ENCODE data around the gene IFNAR2. TPM values are rescaled to one million over a fixed set of nuclear protein-coding genes. Genes with fewer than 3 reads are reported as not detected.
A peak's percentile ranks its signal among the peaks of the same experiment; 100 is the strongest.
"Not testable (repeated sequence)": the region's sequence is repeated elsewhere in the genome, so short reads cannot be mapped to it uniquely, and the experiment has no call there.

Gene IFNAR2
- total RNA-seq, 1 experiment from 2014 or later: 8.8 TPM

DNA sequence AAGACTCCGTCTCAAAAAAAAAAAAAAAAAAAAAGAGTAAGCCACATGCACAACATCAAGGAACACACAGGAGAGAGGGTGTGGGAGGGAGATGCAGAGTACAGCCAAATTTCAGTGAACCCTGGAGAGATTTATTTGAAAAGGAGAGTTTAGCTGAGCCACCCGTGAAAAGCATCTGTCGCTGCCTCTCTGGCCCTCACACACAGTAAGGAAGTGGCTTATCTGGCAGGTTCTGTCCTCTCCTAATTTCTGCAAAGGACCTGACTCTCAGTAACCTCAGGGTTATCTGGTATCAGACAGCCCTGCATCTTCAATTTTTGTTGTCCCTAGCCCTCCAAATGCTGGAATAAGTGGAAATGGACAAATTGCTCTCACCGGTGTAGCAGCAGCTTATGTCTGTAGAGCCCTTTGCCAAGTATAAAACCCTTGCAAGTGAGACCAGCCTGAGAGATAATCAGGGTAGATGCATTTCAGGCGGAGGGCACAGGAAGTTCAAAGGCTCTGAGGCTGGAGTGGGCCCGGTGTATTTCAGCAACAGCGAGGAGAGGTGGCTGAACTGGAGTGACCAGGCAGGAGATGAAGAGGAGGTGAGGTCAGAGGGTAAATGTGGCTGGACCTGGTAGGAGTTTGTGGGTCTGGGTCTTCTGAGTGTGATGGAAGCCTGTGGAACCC lies 19.7 kb downstream of the IFNAR2 start:
- Mint-ChIP-seq H3K9me3 (ENCODE audit: unreplicated experiment) (no peaks in the 10 kb centered on the region), H3K27me3 (ENCODE audit: insufficient read depth, unreplicated experiment) (no peaks in the 10 kb centered on the region), H3K27ac (ENCODE audit: low read depth, unreplicated experiment) (peak overlapping the region; percentile 46), H3K4me1 (ENCODE audit: insufficient read depth, unreplicated experiment) (no peaks in the 10 kb centered on the region), H3K4me3 (ENCODE audit: unreplicated experiment) (no peak overlapping the region), H3K36me3 (ENCODE audit: insufficient read depth, unreplicated experiment) (peaks cover 86% of the 10 kb centered on the region)
- ChIA-PET POLR2A (interaction anchor here (0.7 to 1.0 kb wide), 3 partner anchors 10 to 76 kb away, joined by 3 to 6 read pairs (median 4); partner anchors contain the start of genes IFNAR1 and IFNAR2), CTCF (no interaction called here)
- DNase-seq (ENCODE audit: unreplicated experiment): no peak
- no TSS peak for BruUV-seq (replicated peaks)
- intact Hi-C loops (cut with micrococcal nuclease): no loop called here
- TF ChIP-seq, protein P1, sequence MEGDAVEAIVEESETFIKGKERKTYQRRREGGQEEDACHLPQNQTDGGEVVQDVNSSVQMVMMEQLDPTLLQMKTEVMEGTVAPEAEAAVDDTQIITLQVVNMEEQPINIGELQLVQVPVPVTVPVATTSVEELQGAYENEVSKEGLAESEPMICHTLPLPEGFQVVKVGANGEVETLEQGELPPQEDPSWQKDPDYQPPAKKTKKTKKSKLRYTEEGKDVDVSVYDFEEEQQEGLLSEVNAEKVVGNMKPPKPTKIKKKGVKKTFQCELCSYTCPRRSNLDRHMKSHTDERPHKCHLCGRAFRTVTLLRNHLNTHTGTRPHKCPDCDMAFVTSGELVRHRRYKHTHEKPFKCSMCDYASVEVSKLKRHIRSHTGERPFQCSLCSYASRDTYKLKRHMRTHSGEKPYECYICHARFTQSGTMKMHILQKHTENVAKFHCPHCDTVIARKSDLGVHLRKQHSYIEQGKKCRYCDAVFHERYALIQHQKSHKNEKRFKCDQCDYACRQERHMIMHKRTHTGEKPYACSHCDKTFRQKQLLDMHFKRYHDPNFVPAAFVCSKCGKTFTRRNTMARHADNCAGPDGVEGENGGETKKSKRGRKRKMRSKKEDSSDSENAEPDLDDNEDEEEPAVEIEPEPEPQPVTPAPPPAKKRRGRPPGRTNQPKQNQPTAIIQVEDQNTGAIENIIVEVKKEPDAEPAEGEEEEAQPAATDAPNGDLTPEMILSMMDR (IDR thresholded peaks at IDR 0.05; ENCODE audit: unreplicated experiment): no peak

DNA sequence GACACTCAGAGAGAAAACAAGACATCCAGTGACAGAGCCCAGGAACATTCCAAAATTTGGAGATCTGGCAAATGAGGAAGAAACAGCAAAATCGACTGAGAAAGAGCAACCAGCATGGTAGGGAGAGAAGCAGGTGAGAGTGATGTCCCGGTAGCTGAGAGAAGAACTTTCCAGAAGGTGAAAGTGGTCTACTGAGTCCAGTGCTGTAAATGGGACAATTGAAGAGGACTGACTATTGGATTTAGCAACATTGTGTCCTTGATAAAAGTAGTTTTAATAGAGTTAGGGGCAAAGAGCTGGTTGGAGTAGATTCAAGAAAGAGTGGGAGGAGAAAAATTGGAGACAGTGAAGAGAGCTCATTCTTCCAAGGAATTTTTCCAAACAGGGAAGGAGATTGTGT lies 21.4 kb downstream of the IFNAR2 start:
- H3K36me3 Mint-ChIP-seq (ENCODE audit: insufficient read depth, unreplicated experiment): peaks cover 70% of the 10 kb centered on the region
- H3K4me3 Mint-ChIP-seq (ENCODE audit: unreplicated experiment): no peak overlapping the region
- POLR2A ChIA-PET: interaction anchor here (0.8 to 1.6 kb wide), 4 partner anchors 10 to 82 kb away, joined by 3 to 4 read pairs (median 4); no protein-coding TSS in a partner anchor

DNA sequence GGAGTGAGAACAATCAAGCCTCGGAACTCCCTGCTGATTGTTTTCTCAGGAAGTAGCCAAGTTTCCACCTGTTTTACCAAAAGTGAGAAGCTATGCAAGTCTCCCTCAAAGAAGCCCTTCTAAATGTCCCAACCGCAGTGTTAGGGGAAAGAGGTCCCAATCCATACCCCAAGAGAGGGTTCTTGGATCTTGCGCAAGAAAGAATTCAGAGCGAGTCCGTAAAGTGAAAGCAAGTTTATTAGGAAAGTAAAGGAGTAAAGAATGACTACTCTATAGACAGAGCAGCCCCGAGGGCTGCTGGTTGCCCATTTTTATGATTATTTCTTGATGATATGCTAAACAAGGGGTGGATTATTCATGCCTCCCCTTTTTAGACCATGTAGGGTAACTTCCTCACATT lies 23.6 kb downstream of the IFNAR2 start:
- DNase-seq (ENCODE audit: unreplicated experiment); H3K27me3 Mint-ChIP-seq (ENCODE audit: insufficient read depth, unreplicated experiment); H3K9me3 Mint-ChIP-seq (ENCODE audit: unreplicated experiment); H3K4me3 Mint-ChIP-seq (ENCODE audit: unreplicated experiment); H3K27ac Mint-ChIP-seq (ENCODE audit: low read depth, unreplicated experiment); H3K4me1 Mint-ChIP-seq (ENCODE audit: insufficient read depth, unreplicated experiment); POLR2A ChIA-PET; intact Hi-C loops (cut with micrococcal nuclease); CTCF ChIA-PET; BruUV-seq (replicated peaks): not testable (repeated sequence)
- peaks cover 50% of the 10 kb centered on the region for H3K36me3 Mint-ChIP-seq (ENCODE audit: insufficient read depth, unreplicated experiment)

More for the DNA sequence above, 21.4 kb downstream of the IFNAR2 start:
- intact Hi-C loops (cut with micrococcal nuclease): no loop called here
- CTCF ChIA-PET: no interaction called here
- no TSS peak for BruUV-seq (replicated peaks)
- no peaks in the 10 kb centered on the region for H3K27me3 Mint-ChIP-seq (ENCODE audit: insufficient read depth, unreplicated experiment)
- DNase-seq (ENCODE audit: unreplicated experiment): no peak
- no peaks in the 10 kb centered on the region for H3K4me1 Mint-ChIP-seq (ENCODE audit: insufficient read depth, unreplicated experiment)
- H3K9me3 Mint-ChIP-seq (ENCODE audit: unreplicated experiment): no peaks in the 10 kb centered on the region
- no peak overlapping the region for H3K27ac Mint-ChIP-seq (ENCODE audit: low read depth, unreplicated experiment)
- TF ChIP-seq, protein P1 (IDR thresholded peaks at IDR 0.05; ENCODE audit: unreplicated experiment): no peak

DNA sequence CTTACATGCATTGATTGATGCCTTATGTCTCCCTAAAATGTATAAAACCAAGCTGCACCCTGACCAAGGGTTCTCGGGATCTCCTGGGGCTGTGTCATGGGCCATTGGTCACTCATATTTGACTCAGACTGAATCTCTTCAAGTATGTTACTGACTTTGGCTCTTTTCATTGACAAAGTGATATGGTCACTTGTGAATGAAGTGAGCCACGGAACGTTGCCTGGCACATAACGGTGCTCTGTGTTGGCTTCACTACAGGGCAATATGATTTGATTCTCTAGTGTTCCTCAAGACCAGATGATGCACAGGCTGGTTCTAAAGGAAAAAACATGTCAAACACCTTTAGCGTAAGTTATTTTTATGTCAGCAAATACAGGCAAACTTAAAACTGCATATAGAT lies 25.0 kb downstream of the IFNAR2 start:
- H3K4me1 Mint-ChIP-seq (ENCODE audit: insufficient read depth, unreplicated experiment): peaks cover 10% of the 10 kb centered on the region
- H3K4me3 Mint-ChIP-seq (ENCODE audit: unreplicated experiment): no peak overlapping the region
- TF ChIP-seq, protein P1 (IDR thresholded peaks at IDR 0.05; ENCODE audit: unreplicated experiment): no peak
- CTCF ChIA-PET: interaction anchor here (1.0 kb wide), 1 partner anchor 19 kb away, joined by 3 read pairs; no protein-coding TSS in a partner anchor
- no peaks in the 10 kb centered on the region for H3K9me3 Mint-ChIP-seq (ENCODE audit: unreplicated experiment)
- no peaks in the 10 kb centered on the region for H3K27me3 Mint-ChIP-seq (ENCODE audit: insufficient read depth, unreplicated experiment)
- no TSS peak for BruUV-seq (replicated peaks)
- POLR2A ChIA-PET: interaction anchor here (0.6 kb wide), 1 partner anchor 330 kb away, joined by 4 read pairs; no protein-coding TSS in a partner anchor
- intact Hi-C loops (cut with micrococcal nuclease): no loop called here
- DNase-seq (ENCODE audit: unreplicated experiment): no peak
- H3K36me3 Mint-ChIP-seq (ENCODE audit: insufficient read depth, unreplicated experiment): peaks cover 40% of the 10 kb centered on the region
- H3K27ac Mint-ChIP-seq (ENCODE audit: low read depth, unreplicated experiment): no peak overlapping the region

Data from MCF 10A (cell line).